NCI-H2171 treated with DMSO at 0.1 percent for 48 hours (cell line): Measurements from ENCODE around the gene KIAA1191.
"Not testable (repeated sequence)": the region's sequence is repeated elsewhere in the genome, so short reads cannot be mapped to it uniquely, and the experiment has no call there.

Experiments used
- DNase-seq: peaks from one replicate; lab custom pipeline; 2025; lab: John Stamatoyannopoulos, UW

KIAA1191 gene

GRCh38 chr5:176361437-176362232, at the start of gene KIAA1191:
Gene KIAA1191 (minus strand): TSS chr5:176361764. CDS start chr5:176359508, 2,256 bp downstream.
- DNase-seq = peak; percentile 79

- DNase-seq = no peak
These were observed 49.1 kb upstream of the KIAA1191 start for GRCh38 chr5:176410486-176411180.

- DNase-seq = no peak
These were observed 48.2 kb upstream of the KIAA1191 start for GRCh38 chr5:176409765-176410164.

- DNase-seq = no peak
These were observed 47.0 kb upstream of the KIAA1191 start for GRCh38 chr5:176408590-176408989.

- DNase-seq = not testable (repeated sequence)
These were observed 46.6 kb upstream of the KIAA1191 start for GRCh38 chr5:176408252-176408573.

- DNase-seq = no peak
These were observed 46.1 kb upstream of the KIAA1191 start for GRCh38 chr5:176407456-176408251.

- DNase-seq = no peak
These were observed 45.0 kb upstream of the KIAA1191 start for GRCh38 chr5:176406436-176407052.

GRCh38 chr5:176405656-176406435, 44.3 kb upstream of the KIAA1191 start:
- DNase-seq = no peak

GRCh38 chr5:176401281-176402205, 40.0 kb upstream of the KIAA1191 start:
- DNase-seq = no peak

- DNase-seq = peak; percentile 32
These were observed 39.0 kb upstream of the KIAA1191 start for GRCh38 chr5:176400382-176401156.

- no peak for DNase-seq
These were observed 36.3 kb upstream of the KIAA1191 start for GRCh38 chr5:176397736-176398420.

GRCh38 chr5:176396330-176396729, 34.8 kb upstream of the KIAA1191 start:
- DNase-seq = peak; percentile 47

GRCh38 chr5:176394881-176395675, 33.5 kb upstream of the KIAA1191 start:
- DNase-seq = no peak

GRCh38 chr5:176394096-176394495, 32.5 kb upstream of the KIAA1191 start:
- DNase-seq = no peak

- DNase-seq = no peak
These were observed 31.0 kb upstream of the KIAA1191 start for GRCh38 chr5:176392526-176392925.

- DNase-seq = no peak
These were observed 30.4 kb upstream of the KIAA1191 start for GRCh38 chr5:176391999-176392398.

- no peak for DNase-seq
These were observed 29.9 kb upstream of the KIAA1191 start for GRCh38 chr5:176391479-176391878.
